ENCODE measurements around the gene TBC1D22B.
"Not testable (repeated sequence)": the region's sequence is repeated elsewhere in the genome, so short reads cannot be mapped to it uniquely, and the experiment has no call there.

The TBC1D22B gene

DNA sequence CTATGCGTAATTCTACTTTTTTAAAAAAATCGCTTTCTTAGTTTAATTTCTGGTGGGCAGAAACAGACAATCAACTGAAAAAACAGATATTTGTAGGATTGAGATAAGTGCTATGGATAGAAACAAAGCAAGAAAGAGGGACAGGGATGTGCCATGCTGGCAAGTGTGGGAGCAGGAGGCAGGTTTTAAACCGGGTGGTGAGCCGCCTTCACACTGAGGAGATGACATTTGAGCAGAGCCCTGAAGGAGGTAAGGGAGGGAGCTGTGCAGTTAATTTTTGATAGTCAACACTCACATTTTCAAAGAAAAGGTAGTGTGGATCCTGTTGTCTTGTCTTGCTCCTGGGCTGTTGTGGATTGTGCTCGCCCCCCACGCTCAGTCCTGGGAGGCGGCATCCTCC, 47.2 kb downstream of the TBC1D22B start:
- H3K27ac ChIP-seq: no peak overlapping the region
- TF ChIP-seq, protein P1, sequence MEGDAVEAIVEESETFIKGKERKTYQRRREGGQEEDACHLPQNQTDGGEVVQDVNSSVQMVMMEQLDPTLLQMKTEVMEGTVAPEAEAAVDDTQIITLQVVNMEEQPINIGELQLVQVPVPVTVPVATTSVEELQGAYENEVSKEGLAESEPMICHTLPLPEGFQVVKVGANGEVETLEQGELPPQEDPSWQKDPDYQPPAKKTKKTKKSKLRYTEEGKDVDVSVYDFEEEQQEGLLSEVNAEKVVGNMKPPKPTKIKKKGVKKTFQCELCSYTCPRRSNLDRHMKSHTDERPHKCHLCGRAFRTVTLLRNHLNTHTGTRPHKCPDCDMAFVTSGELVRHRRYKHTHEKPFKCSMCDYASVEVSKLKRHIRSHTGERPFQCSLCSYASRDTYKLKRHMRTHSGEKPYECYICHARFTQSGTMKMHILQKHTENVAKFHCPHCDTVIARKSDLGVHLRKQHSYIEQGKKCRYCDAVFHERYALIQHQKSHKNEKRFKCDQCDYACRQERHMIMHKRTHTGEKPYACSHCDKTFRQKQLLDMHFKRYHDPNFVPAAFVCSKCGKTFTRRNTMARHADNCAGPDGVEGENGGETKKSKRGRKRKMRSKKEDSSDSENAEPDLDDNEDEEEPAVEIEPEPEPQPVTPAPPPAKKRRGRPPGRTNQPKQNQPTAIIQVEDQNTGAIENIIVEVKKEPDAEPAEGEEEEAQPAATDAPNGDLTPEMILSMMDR (IDR thresholded peaks at IDR 0.05): no peak
- H3K4me3 ChIP-seq (ENCODE audit: low read depth in 1 of 2, low read length in 1 of 2): no peak overlapping the region
- H3K9me3 ChIP-seq: no peaks in the 10 kb centered on the region
- no peaks in the 10 kb centered on the region for H3K27me3 ChIP-seq
- H3K4me1 ChIP-seq (ENCODE audit: control insufficient read depth in 1 of 2, insufficient read depth in 1 of 2, low read depth in 1 of 2, low read length in 1 of 2): no peaks in the 10 kb centered on the region
- H3K36me3 ChIP-seq: peaks cover 65% of the 10 kb centered on the region

DNA sequence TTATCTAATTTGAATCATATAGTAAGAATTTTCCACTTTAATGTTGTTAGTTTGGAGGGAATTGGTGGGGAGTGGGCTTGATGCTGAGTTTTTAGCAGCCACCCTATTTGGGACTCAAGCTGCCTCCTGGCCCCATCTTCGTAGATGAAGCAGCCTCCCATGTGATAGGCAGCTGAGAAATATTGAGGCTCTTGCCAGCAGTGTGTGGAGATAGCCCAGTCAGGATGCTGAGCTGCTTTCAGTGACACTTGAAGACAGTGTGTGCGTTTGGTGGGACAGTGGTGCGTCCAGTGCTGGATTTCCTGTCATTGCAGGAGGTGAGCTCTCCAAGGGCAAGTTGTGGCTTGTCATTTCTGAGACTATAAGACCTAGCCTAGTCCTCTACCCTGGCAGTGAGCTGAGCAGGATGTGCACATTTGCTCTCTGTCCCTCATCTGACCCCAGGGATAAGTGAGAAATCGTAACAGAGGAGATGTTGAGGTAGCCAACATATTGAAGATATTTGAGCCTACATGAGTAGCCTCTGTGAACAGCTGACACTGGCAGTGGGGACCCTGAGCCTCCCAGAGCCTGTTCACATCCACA, 48.4 kb downstream of the TBC1D22B start:
- H3K27me3 ChIP-seq: no peaks in the 10 kb centered on the region
- TF ChIP-seq, protein P1 (IDR thresholded peaks at IDR 0.05): no peak
- H3K36me3 ChIP-seq: peaks cover 65% of the 10 kb centered on the region
- no peak overlapping the region for H3K4me3 ChIP-seq (ENCODE audit: low read depth in 1 of 2, low read length in 1 of 2)
- no peaks in the 10 kb centered on the region for H3K4me1 ChIP-seq (ENCODE audit: control insufficient read depth in 1 of 2, insufficient read depth in 1 of 2, low read depth in 1 of 2, low read length in 1 of 2)
- no peaks in the 10 kb centered on the region for H3K9me3 ChIP-seq
- H3K27ac ChIP-seq: no peak overlapping the region

DNA sequence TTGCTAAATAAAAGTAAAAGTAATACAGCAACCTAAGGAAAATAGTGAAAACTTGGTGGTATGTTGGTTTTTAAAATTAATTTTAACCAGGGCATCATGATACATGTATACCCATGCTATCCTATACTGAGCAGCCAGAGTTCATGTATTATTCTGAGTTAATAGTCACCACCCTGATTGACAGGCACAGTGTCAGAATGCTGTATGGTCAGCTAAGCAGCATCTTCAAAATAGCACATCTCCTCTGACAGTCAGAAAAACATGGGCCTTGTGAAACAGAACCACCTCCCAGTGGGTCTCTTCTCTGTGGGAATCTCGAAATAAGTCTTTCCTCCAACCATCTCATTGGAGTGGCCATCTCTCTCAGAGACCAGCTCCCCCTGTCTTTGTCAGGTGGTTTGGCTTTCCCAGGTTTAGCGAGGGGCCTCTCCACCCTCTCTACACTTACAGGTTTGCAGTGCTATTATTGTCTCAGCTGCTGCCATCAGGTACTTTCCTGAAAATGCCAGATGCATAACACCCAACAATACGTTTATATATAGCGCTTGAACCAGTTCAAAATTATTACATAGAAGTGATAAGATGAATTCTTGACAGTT, 49.2 kb downstream of the TBC1D22B start:
- Histone ChIP-seq H3K4me1 (ENCODE audit: control insufficient read depth in 1 of 2, insufficient read depth in 1 of 2, low read depth in 1 of 2, low read length in 1 of 2) (no peaks in the 10 kb centered on the region), H3K4me3 (ENCODE audit: low read depth in 1 of 2, low read length in 1 of 2) (no peak overlapping the region), H3K27ac (no peak overlapping the region), H3K27me3 (no peaks in the 10 kb centered on the region), H3K9me3 (no peaks in the 10 kb centered on the region), H3K36me3 (peaks cover 61% of the 10 kb centered on the region)
- TF ChIP-seq, protein P1 (IDR thresholded peaks at IDR 0.05): no peak

DNA sequence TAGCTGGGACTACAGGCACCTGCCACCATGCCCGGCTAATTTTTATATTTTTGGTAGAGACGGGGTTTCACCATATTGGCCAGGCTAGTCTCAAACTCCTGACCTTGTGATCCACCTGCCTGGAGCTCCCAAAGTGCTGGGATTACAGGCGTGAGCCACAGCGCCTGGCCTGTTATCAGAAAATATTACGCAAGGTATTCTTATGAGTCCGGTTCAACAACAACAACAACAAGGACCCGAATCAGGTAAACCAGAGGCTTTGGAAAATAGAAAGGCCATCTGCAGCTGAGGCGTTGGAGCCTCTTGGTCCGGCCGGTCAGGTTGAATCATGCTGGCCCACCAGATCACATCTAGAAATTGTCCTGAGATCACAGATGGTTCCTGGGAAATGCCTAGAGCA, 49.9 kb downstream of the TBC1D22B start:
- H3K9me3 ChIP-seq; H3K4me3 ChIP-seq (ENCODE audit: low read depth in 1 of 2, low read length in 1 of 2); H3K27ac ChIP-seq; H3K27me3 ChIP-seq; H3K4me1 ChIP-seq (ENCODE audit: control insufficient read depth in 1 of 2, insufficient read depth in 1 of 2, low read depth in 1 of 2, low read length in 1 of 2): not testable (repeated sequence)
- peaks cover 58% of the 10 kb centered on the region for H3K36me3 ChIP-seq

DNA sequence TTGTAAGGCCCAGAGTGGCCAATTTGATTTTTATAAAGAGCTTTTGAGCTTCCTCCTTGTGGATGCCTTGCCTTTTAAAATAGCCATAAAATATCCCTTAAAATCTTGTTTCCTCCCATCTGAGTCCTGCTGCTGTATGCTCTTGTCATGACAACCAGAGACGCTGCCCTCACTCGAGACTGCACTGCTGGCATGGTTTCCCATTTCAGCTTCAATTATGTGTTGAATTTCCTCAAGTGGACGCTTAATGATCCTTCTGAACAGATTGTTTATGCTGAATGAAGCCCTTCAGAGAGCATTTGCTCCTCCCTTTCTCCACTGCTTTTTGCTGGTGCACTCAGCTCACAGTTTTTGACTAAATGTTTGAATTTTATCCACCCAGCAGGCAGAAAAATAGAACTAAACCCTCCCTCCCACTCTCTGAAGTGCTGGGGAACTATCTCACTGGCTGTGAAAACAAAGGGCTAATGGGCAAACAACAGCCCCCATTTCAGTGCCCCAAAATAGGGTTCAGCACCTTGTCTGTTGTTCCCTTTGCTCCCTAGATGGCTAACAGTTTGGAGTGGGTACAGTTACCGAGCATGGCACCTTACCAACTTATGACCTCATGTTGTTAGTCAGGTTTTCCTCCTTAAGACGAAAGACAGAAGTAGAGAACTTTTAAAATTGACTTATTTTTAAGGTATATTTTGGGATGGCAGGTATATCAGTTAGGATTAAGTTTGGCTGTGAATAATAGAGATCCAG, 50.7 kb downstream of the TBC1D22B start:
- Histone ChIP-seq H3K27ac (no peak overlapping the region), H3K4me1 (ENCODE audit: control insufficient read depth in 1 of 2, insufficient read depth in 1 of 2, low read depth in 1 of 2, low read length in 1 of 2) (no peaks in the 10 kb centered on the region), H3K4me3 (ENCODE audit: low read depth in 1 of 2, low read length in 1 of 2) (no peak overlapping the region), H3K27me3 (no peaks in the 10 kb centered on the region), H3K36me3 (peaks cover 58% of the 10 kb centered on the region), H3K9me3 (no peaks in the 10 kb centered on the region)
- TF ChIP-seq, protein P1 (IDR thresholded peaks at IDR 0.05): no peak

DNA sequence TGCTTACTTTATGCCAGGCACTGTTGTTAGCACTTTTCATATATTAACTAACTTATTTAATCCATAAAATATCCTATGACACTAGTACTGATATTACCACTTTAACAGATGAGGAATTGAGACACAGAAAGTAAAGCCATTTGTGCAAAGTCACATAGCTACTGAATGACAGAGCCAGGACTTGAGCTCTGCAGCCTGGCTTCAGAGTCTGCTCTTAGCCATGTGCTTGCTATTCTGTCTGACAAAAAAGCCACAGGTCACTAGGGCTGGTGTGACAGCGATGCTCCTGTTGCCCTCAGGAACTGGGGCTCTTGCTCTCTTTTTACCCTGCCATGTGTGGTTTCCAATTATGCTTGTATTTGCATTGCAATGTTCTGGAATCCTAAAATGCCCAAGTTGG, 51.5 kb downstream of the TBC1D22B start:
- TF ChIP-seq, protein P1 (IDR thresholded peaks at IDR 0.05): no peak
- no peak overlapping the region for H3K4me3 ChIP-seq (ENCODE audit: low read depth in 1 of 2, low read length in 1 of 2)
- H3K36me3 ChIP-seq: peaks cover 58% of the 10 kb centered on the region
- H3K27ac ChIP-seq: no peak overlapping the region
- H3K4me1 ChIP-seq (ENCODE audit: control insufficient read depth in 1 of 2, insufficient read depth in 1 of 2, low read depth in 1 of 2, low read length in 1 of 2): no peaks in the 10 kb centered on the region
- no peaks in the 10 kb centered on the region for H3K27me3 ChIP-seq
- no peaks in the 10 kb centered on the region for H3K9me3 ChIP-seq

Measured in neutrophil (primary cell).